Neural cell (in vitro differentiated cells): ENCODE measurements around the gene EMILIN1. TPM values are rescaled to one million over a fixed set of nuclear protein-coding genes. Genes with fewer than 3 reads are reported as not detected.
A peak's percentile ranks its signal among the peaks of the same experiment; 100 is the strongest.

Experiments used
- H2AFZ ChIP-seq: fragments of 200-600, 300-800 bp; sonication (generic), shearing (Covaris generic); 2 replicates; pipeline ENCODE4 v1.6.0; 2014; ENCODE audit warnings: low read depth, mild to moderate bottlenecking, antibody characterized with exemption, low read length, moderate library complexity
- H3F3A ChIP-seq: fragments of 200-600 bp; shearing (Covaris generic); 2 replicates; pipeline ENCODE4 v1.6.1; 2016; ENCODE audit warnings: mild to moderate bottlenecking, moderate library complexity, mixed read lengths, antibody characterized with exemption, low read length; ENCODE audit not compliant: insufficient read depth, poor library complexity, severe bottlenecking
- H3K27ac ChIP-seq: fragments of 200-600, 300-800 bp; sonication (generic), shearing (Covaris generic); 2 replicates; pipeline ENCODE4 v1.5.1; 2014; ENCODE audit warnings: mild to moderate bottlenecking, low read length, moderate library complexity
- H3K27me3 ChIP-seq: fragments of 300-800, 200-600 bp; sonication (generic), shearing (Covaris generic); 2 replicates; pipeline ENCODE4 v1.6.0; 2014; ENCODE audit warnings: mild to moderate bottlenecking, low read depth, low read length, moderate library complexity; ENCODE audit not compliant: insufficient read depth
- H3K36me3 ChIP-seq: fragments of 300-800, 200-600 bp; sonication (generic), shearing (Covaris generic); 2 replicates; pipeline ENCODE4 v1.5.1; 2014; ENCODE audit warnings: mild to moderate bottlenecking, antibody characterized with exemption, low read length, moderate library complexity; ENCODE audit not compliant: insufficient read depth
- H3K4me2 ChIP-seq: fragments of 300-800, 200-600 bp; sonication (generic), shearing (Covaris generic); 2 replicates; pipeline ENCODE4 v1.6.0; 2014; ENCODE audit warnings: mild to moderate bottlenecking, low read length
- H3K4me3 ChIP-seq: fragments of 300-800, 200-600 bp; sonication (generic), shearing (Covaris generic); 2 replicates; pipeline ENCODE4 v1.5.1; 2014; ENCODE audit warnings: mild to moderate bottlenecking, low read length, moderate library complexity
- H3K79me2 ChIP-seq: fragments of 200-600 bp; shearing (Covaris generic); replicated peaks from 2 replicates; pipeline ENCODE4 v1.6.0; 2014; ENCODE audit warnings: mild to moderate bottlenecking, low read length, moderate library complexity; ENCODE audit not compliant: insufficient read depth
- H3K9ac ChIP-seq: fragments of 300-800, 200-600 bp; sonication (generic), shearing (Covaris generic); 2 replicates; pipeline ENCODE4 v1.6.1; 2016; ENCODE audit warnings: mild to moderate bottlenecking, low read length, mixed read lengths
- H3K9me2 ChIP-seq: fragments of 200-600 bp; shearing (Covaris generic); 2 replicates; pipeline ENCODE4 v1.6.1; 2016; ENCODE audit warnings: mild to moderate bottlenecking, low read length, mixed read lengths; ENCODE audit not compliant: insufficient read depth
- H3K9me3 ChIP-seq: fragments of 200-600, 300-800 bp; sonication (generic), shearing (Covaris generic); 2 replicates; pipeline ENCODE4 v1.6.1; 2016; ENCODE audit warnings: mild to moderate bottlenecking, mixed run types, low read length, moderate library complexity, mixed read lengths
- H4K20me1 ChIP-seq: fragments of 200-600 bp; shearing (Covaris generic); 2 replicates; pipeline ENCODE4 v1.6.1; 2016; ENCODE audit warnings: mild to moderate bottlenecking, mixed run types; ENCODE audit not compliant: insufficient read depth
- CTCF ChIP-seq: fragments of 450-650 bp; IDR thresholded peaks from 2 replicates; pipeline ENCODE4 v1.5.1; 2014; ENCODE audit warnings: antibody characterized with exemption, mild to moderate bottlenecking, moderate library complexity; ENCODE audit not compliant: poor library complexity, severe bottlenecking
- EP300 ChIP-seq: fragments of 450-650 bp; conservative IDR thresholded peaks from 2 replicates; pipeline ENCODE4 v1.6.1; 2014; ENCODE audit warnings: antibody characterized with exemption, mild to moderate bottlenecking, moderate library complexity; ENCODE audit not compliant: poor library complexity, severe bottlenecking
- EZH2 ChIP-seq: fragments of 200-600, 300-800 bp; shearing (Covaris generic), sonication (generic); IDR thresholded peaks from 2 replicates; pipeline ENCODE4 v1.6.1; 2014; ENCODE audit warnings: antibody characterized with exemption, low read length, borderline replicate concordance, mild to moderate bottlenecking; ENCODE audit not compliant: insufficient read depth, poor library complexity, severe bottlenecking
- MXI1 ChIP-seq: fragments of 450-650 bp; conservative IDR thresholded peaks from 2 replicates; pipeline ENCODE4 v1.6.1; 2014; ENCODE audit warnings: antibody characterized with exemption, mild to moderate bottlenecking; ENCODE audit not compliant: poor library complexity, severe bottlenecking
- POLR2AphosphoS5 ChIP-seq: IDR thresholded peaks from 2 replicates; pipeline ENCODE4 v1.6.1; 2012
- RAD21 ChIP-seq: fragments of 450-650 bp; conservative IDR thresholded peaks from 2 replicates; pipeline ENCODE4 v1.6.1; 2014; ENCODE audit warnings: antibody characterized with exemption, mild to moderate bottlenecking, moderate library complexity
- REST ChIP-seq: IDR thresholded peaks from 2 replicates; pipeline ENCODE4 v1.6.1; 2012; ENCODE audit warnings: borderline replicate concordance
- SMC3 ChIP-seq: fragments of 450-650 bp; conservative IDR thresholded peaks from 2 replicates; pipeline ENCODE4 v1.6.1; 2014; ENCODE audit warnings: antibody characterized with exemption, mild to moderate bottlenecking, moderate library complexity; ENCODE audit not compliant: poor library complexity
- TAF1 ChIP-seq: IDR thresholded peaks from 2 replicates; pipeline ENCODE4 v1.6.1; 2012; ENCODE audit warnings: low read depth
- polyA plus RNA-seq: library from polyadenylated mRNA; depleted of rRNA; stranded (reverse); fragments of >200 nt; gene quantifications from 2 replicates; pipeline ENCODE4 v1.2.3, GENCODE V29; 2014

Gene EMILIN1
- polyA plus RNA-seq, 1 donor from 2014 or later, result 1.3 TPM

GRCh38 chr2:27085673-27086089, 7.3 kb downstream of the EMILIN1 start:
- H3K79me2 ChIP-seq, result no peaks in the 10 kb centered on the region
- peak overlapping the region; percentile 83 for H3K9ac ChIP-seq
- H3K4me3 ChIP-seq, result peak overlapping the region; percentile 80
- no peaks in the 10 kb centered on the region for H3F3A ChIP-seq
- TF ChIP-seq CTCF (no peak), EP300 (no peak), POLR2AphosphoS5 (no peak), RAD21 (peak; percentile 13)
- H3K9me3 ChIP-seq, result no peaks in the 10 kb centered on the region
- peak overlapping the region; percentile 72 for H3K27ac ChIP-seq
- H2AFZ ChIP-seq, result peak overlapping the region; percentile 56
- peaks cover 10% of the 10 kb centered on the region for H3K27me3 ChIP-seq
- no peaks in the 10 kb centered on the region for H3K36me3 ChIP-seq
- H3K9me2 ChIP-seq, result no peaks in the 10 kb centered on the region
- H3K4me2 ChIP-seq, result peak overlapping the region; percentile 59
- no peaks in the 10 kb centered on the region for H4K20me1 ChIP-seq

- Histone ChIP-seq H3K4me2 (peak overlapping the region; percentile 14), H3K36me3 (no peaks in the 10 kb centered on the region), H3K27me3 (peaks cover 10% of the 10 kb centered on the region), H3K9ac (peak overlapping the region; percentile 83), H2AFZ (peak overlapping the region; percentile 56), H3K27ac (peak overlapping the region; percentile 72), H3K79me2 (no peaks in the 10 kb centered on the region), H4K20me1 (no peaks in the 10 kb centered on the region), H3K4me3 (peak overlapping the region; percentile 80), H3K9me2 (no peaks in the 10 kb centered on the region), H3K9me3 (no peaks in the 10 kb centered on the region), H3F3A (no peaks in the 10 kb centered on the region)
- TF ChIP-seq REST (peak; percentile 52), EP300 (peak; percentile 45), SMC3 (peak; percentile 77), POLR2AphosphoS5 (peak; percentile 85), TAF1 (no peak), MXI1 (peak; percentile 75), EZH2 (no peak), CTCF (peak; percentile 91), RAD21 (peak; percentile 69)
Measured at GRCh38 chr2:27086090-27086723, 7.8 kb downstream of the EMILIN1 start.
